Right lung (tissue), 10 donors: Measurements from ENCODE around the gene AKR1C3. TPM values are rescaled to one million over a fixed set of nuclear protein-coding genes. Genes with fewer than 3 reads are reported as not detected.
A peak's percentile ranks its signal among the peaks of the same experiment; 100 is the strongest.
"Not testable (repeated sequence)": the region's sequence is repeated elsewhere in the genome, so short reads cannot be mapped to it uniquely, and the experiment has no call there.

Source experiments
- DNase-seq, 2 donors: peaks; one replicate each; pipeline ENCODE4 v3.0.0-alpha.2; 2013
- long read RNA-seq, 8 donors: transcript quantifications; one replicate each; lab custom pipeline, GENCODE V29; 2026
- polyA plus RNA-seq, 5 donors: library from polyadenylated mRNA; unstranded; fragments of 120-200 nt; gene quantifications; one replicate each; pipeline versions ENCODE4 v1.2.1 to v1.2.3, GENCODE V29; 2013; ENCODE audit warnings: inconsistent platforms in 1 of 5, low replicate concordance in 1 of 5; ENCODE audit not compliant: insufficient read length in 5 of 5, insufficient read depth in 1 of 5

Gene AKR1C3
- polyA plus RNA-seq: 1 to 10 TPM; 1.3 to 2.9 (median 2.1) TPM
- long read RNA-seq, donor 1, partial matches to known transcripts: 0 of 6 reads
- long read RNA-seq, donor 1, other reads (novel, unspliced or antisense): 6 of 6 reads
- long read RNA-seq, donor 2: 0 reads
- long read RNA-seq, donor 3: 0 reads
- long read RNA-seq, donor 4, partial matches to known transcripts: 0 of 1 reads
- long read RNA-seq, donor 4, other reads (novel, unspliced or antisense): 0 of 1 reads
- long read RNA-seq, donor 5, partial matches to known transcripts: 19 of 20 reads
- long read RNA-seq, donor 5, other reads (novel, unspliced or antisense): 0 of 20 reads
- long read RNA-seq, donor 6, partial matches to known transcripts: 0 of 2 reads
- long read RNA-seq, donor 6, other reads (novel, unspliced or antisense): 0 of 2 reads
- long read RNA-seq, donor 7, partial matches to known transcripts: 0 of 1 reads
- long read RNA-seq, donor 7, other reads (novel, unspliced or antisense): 0 of 1 reads
- long read RNA-seq, donor 8, partial matches to known transcripts: 0 of 1 reads
- long read RNA-seq, donor 8, other reads (novel, unspliced or antisense): 0 of 1 reads

DNA sequence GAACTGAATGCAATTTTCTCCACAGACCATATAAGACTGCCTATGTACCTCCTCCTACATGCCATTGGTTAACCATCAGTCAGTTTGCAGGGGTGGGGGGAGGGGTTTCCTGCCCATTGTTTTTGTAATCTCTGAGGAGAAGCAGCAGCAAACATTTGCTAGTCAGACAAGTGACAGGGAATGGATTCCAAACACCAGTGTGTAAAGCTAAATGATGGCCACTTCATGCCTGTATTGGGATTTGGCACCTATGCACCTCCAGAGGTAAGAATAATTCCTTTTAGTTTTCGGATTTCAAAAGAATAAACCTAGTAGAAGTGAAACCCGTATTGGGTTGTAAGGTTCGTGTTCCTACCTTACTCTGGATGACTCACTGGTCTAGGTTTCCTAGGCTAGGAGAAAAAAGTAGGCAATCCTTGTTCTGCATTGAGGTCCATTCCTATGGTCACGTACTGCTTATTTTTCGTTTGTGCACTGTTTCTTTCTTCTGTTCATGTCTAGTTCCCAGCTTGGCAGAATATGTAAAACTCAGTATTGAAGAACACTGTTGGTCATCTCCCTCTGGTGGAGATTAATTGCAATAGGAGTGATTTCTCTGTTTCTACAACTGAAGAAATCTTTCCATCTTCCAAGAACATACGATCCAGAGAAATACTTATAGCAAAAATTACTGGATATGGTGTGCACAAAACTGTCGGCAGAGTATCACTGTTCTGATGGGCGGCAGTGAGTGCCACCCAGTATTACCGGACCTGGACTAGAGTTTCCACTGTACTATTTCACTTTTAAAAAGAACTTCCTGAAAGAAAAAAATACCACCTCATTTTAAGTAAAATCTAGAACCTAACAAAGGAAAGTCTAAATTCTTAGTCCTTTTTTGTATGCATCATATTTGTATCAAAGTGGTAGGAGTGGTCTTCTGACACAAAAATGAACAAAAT, at the start of gene AKR1C3:
TSS of gene AKR1C3 (plus strand) at position 150 of the 941 bp plus-strand sequence. CDS start at position 181, 31 bp downstream.
- DNase-seq: peak in 1 of 2 donors; percentile 47

GRCh38 chr10:5045095-5045494, 49.1 kb upstream of the AKR1C3 start:
- DNase-seq: no peak

DNA sequence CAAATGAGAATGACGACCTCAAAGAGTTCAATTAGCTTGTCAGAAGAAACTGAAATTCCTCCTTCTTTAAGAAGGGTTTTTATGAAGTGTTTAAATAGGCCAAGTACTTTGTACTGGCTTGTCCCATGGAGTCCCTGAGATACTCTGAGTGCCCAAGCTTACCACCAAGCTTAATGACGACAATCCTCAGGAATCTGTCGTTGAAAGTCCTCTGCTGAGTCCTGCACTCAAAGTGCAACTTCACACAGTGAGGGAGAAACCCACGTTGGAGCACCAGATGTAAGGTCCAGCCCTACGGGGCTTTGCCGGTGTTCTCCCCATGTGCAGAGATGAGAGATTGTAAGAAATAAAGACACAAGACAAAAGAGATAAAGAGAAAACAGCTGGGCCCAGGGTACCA, 47.8 kb upstream of the AKR1C3 start:
- peak; percentile 23 to 43 for DNase-seq

- DNase-seq: not testable (repeated sequence)
These were observed 47.2 kb upstream of the AKR1C3 start for GRCh38 chr10:5047055-5047454.

DNA sequence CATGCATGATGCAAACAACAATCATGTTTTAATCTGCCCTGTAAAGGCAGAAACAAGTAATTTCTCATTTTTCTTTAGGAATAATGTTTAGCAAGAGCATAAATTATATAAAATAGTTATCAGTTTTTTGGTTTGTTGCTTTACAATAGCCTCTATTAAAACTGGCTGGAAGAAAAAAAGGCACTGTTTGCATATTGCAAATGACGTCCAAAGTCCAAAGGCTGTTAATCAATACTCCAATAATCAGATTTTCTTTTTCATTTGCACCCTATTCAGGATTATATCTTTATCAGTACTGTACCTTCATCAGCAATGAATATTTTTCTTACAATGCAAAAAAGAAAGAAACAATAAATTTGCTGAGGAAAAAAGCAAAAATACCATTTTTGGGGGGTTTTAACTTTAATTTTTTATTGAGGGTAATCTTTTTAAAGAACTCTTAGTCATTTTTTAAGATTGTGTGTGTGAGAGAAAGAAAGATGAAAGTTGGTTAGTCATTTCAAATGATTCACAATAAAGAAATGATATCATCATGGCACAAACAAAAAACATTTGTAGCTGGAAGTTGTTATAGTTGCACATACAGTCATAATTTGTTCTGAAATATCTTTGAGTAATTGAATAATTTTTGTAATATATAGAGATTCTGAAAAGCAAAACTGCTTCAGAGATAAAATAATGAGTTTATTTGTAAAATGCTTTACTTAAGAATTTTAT, 46.1 kb upstream of the AKR1C3 start:
- DNase-seq: no peak

DNA sequence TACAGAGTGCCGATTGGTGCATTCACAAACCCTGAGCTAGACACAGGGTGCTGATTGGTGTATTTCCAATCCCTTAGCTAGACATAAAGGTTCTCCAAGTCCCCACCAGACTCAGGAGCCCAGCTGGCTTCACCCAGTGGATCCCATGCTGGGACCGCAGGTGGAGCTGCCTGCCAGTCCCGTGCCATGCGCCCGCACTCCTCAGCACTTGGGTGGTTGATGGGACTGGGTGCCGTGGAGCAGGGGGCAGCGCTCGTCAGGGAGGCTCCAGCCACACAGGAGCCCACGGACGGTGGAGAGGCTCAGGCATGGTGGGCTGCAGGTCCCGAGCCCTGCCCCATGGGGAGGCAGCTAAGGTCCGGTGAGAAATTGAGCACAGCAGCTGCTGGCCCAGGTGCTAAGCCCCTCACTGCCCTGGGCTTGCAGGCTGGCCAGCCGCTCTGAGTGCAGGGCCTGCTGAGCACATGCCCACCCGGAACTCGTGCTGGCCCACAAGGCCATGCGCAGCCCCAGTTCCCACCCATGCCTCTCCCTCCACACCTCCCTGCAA, 41.2 kb upstream of the AKR1C3 start:
- DNase-seq: not testable (repeated sequence)

- not testable (repeated sequence) for DNase-seq
These were observed 39.4 kb upstream of the AKR1C3 start for GRCh38 chr10:5054831-5055230.

- not testable (repeated sequence) for DNase-seq
These were observed 34.9 kb upstream of the AKR1C3 start for GRCh38 chr10:5059267-5059666.

DNA sequence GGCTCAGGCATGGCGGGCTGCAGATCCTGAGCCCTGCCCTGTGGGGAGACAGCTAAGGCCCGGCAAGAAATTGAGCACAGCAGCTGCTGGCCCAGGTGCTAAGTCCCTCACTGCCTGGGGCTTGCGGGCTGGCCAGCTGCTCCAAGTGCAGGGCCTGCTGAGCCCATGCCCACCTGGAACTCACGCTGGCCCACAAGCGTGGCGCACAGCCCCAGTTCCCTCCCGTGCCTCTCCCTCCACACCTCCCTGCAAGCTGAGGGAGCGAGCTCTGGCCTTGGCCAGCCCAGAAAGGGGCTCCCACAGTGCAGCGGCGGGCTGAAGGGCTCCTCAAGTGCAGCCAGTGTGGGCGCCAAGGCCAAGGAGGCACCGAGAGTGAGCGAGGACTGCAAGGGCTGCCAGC, 33.4 kb upstream of the AKR1C3 start:
- DNase-seq: not testable (repeated sequence)

DNA sequence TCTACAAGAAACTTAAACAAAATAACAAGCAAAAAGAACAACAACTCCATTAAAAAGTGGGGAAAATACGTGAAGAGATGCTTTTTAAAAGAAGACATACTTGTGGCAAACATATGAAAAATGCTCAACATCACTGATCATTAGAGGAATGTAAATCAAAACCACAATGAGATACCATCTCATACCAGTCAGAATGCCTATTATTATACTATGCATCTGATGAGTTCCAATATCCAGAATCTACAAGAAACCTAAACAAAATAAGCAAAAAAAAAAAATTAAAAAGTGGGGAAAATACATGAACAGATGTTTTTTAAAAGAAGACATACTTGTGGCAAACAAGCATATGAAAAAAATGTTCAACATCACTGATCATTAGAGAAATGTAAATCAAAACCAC, 29.6 kb upstream of the AKR1C3 start:
- no peak for DNase-seq

DNA sequence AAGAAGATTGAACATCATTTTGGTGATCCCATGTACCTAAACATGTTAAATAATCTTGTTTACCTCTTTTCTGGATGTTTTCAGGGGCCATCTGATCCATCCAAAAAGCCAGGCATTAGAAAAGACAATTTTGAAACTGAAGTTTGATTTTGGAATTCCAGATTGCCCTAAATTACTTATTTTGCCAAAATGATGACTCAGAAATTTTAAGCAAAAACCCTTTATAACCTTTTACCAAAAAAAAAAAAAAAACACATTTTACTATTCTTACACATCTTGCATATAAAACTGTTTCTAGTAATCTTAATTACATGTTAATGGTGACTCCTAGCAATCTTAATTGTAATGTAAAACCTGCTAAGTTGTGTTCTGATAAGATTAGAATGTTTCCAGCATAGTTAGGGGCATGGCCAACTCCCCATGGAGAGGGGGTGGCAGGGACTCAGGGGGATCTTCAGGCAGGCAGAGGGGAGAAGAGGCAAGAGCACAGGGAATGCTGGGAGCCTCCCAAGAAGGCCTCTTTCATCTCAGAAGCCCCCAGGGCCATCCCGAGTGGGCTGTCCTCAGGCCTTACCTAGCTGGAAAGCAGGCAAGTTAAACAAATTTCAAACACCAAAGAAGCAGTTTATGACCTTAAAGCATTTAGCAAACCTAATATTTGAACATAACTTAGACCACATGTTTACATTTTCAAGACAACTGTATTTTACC, 25.8 kb upstream of the AKR1C3 start:
- no peak for DNase-seq

DNA sequence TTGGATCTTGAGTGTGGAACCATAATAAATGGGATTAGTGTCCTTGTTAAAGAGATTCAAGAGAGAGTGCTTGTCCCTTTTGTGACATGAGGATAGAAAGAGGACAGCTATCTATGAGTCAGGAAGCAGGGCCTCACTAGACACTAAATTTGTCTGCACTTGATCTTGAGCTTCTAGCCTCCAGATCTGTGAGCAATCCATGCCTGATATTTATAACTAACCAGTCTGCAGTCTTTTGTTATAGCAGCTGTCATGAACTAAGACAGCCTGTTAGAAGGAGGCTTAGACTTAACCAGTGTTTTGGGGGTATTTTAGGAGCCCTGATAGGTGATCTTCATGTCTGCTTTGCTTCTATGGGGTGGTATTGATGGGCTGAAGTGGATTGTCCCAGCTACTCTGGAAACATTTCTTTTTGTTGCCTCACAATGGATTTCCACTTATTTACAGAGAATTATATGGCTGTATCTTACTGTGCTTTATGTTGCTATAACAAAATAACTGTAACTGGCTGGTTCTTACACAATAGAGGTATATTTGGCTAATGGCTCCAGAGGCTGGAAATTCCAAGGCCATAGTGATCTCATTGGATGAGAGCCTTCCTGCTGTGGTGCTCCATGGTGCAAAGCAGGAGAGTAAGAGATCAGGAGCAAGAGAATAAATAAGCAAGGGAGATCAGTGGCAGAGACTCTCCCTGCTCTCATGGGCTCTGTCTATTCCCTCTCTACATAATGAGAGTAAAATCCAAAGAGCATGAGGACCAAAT, 23.4 kb upstream of the AKR1C3 start:
- no peak for DNase-seq

DNA sequence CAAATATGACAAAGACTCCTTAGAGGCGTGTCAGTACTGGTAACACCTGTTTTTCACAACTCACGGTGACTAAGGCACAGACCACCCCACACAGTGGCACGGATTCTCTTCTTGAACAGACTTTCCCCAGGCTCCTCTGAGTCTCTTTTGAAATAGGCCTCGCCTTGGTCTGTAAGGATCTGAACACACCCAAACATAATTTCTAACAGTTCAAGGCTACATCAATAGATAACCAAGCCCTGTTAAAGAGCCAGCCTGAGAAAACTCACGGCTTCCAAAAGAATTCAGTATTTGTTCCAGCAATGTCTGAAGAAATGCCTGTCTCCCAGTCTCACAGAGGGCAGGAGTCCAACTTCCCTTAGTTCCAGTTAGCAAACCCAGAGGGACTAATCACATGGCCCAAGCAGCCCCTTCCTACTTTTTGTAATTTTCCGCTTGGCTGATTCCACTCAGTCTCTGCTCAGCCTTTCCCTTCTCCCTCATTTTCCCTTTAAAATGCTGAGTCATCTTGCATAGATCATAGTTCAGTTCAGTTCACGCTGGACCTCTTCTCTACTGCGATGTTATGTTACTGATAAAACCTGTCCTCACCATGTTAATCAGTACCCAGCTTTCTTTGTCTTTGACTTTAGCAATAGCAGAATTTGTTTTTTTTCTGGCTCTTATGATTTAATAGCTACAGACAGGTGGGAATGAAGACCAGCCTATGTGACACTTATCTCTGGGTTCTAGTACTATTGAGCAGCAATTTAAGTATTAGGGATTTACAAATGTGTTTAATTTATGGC, 22.6 kb upstream of the AKR1C3 start:
- peak; percentile 63 to 75 for DNase-seq

GRCh38 chr10:5073659-5074058, 20.6 kb upstream of the AKR1C3 start:
- no peak for DNase-seq

GRCh38 chr10:5076615-5077014, 17.6 kb upstream of the AKR1C3 start:
- no peak for DNase-seq

DNA sequence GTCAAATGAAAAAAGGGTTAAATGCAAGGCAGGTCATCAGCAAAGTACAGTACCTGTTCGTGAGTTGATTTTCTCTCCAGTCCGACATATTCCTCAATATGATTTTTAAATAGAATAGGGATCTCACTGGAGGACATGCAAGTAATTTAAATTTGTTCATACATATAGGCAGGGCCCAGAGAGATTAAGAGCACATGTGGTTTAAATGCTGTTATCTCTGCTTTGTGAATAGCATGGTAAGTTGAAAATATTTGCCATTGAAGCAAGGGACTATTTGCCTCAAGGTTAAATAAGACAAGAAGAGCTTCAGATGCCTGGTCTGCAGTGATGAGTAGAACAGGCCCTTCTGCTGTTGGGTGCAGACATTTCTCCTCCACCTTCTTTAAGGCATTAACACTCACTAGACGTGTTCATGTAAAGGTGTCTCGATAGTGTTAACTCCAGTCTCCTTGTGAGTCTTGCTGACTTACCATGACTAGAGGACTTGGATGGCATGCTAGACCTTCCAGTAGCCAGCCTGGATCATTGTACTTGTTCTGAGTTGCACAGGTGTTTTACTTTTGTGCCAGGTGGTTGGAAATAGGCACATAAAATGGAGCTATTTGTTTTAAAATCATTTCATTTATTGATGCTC, 15.6 kb upstream of the AKR1C3 start:
- no peak for DNase-seq

DNA sequence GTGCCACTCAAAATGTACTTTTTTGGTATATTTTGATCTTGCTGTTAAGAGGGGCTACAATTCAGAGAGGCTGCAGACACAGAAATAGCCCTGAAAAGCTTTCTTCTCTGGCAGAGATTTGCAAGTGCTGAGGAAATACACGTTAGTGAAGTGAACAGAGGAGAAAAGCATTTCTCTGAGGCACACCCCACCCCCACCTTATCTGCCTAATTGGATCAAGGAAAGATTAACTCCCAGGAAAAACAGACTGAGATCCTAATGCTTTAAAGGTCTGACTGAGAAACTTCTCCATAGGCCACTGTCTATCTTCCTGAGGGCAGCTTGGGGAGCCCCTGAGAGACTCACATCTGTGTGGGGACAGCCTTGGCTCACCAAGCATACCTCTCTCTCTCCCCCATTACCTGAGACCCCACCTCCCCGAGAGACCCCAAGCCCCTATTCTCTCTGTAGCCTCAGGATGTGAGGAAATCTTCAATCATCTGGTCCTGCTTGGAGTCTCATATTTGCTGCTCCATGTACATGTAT, 14.8 kb upstream of the AKR1C3 start:
- DNase-seq: no peak

GRCh38 chr10:5079836-5080235, 14.4 kb upstream of the AKR1C3 start:
- DNase-seq: no peak
